ENCODE results near the gene C20orf173.

C20orf173 gene, protein sequence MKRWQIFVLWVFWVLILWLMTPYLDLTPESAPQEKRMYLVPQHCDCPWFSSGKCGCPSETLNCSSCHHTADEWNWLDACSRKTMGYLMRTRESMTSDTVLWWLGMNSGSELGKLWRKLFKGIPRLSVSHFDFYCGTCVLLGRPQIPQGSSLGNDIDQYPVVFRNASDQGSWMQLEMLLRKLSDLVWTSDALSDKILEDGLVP

DNA sequence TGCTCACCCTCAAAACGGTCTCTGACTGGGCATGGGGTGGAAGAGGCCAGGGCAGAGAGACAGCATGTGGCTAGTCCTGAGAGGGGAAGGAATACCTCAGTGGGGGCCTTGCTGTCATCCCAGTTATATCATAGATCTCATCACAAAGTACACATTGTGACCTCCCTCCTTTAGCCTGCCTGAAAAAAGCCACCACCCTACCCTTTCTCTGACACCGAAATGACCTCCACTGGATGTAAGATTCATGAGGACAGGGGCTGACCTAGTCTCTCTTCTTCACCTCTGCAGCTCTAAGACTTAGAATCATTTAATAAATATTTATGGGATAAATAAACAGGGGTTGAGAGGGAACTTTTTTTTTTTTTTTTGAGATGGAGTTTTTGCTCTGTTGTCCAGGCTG is at the start of gene C20orf173:
C20orf173 (minus strand) TSS at position 101 of the 400 bp plus-strand sequence. CDS start 279 bp downstream, outside the sequence.
- H3K4me3 ChIP-seq (replicated peaks; ENCODE audit: low read depth, low read length): no peak within 1 kb of the TSS
- TF ChIP-seq, protein P1, sequence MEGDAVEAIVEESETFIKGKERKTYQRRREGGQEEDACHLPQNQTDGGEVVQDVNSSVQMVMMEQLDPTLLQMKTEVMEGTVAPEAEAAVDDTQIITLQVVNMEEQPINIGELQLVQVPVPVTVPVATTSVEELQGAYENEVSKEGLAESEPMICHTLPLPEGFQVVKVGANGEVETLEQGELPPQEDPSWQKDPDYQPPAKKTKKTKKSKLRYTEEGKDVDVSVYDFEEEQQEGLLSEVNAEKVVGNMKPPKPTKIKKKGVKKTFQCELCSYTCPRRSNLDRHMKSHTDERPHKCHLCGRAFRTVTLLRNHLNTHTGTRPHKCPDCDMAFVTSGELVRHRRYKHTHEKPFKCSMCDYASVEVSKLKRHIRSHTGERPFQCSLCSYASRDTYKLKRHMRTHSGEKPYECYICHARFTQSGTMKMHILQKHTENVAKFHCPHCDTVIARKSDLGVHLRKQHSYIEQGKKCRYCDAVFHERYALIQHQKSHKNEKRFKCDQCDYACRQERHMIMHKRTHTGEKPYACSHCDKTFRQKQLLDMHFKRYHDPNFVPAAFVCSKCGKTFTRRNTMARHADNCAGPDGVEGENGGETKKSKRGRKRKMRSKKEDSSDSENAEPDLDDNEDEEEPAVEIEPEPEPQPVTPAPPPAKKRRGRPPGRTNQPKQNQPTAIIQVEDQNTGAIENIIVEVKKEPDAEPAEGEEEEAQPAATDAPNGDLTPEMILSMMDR (IDR thresholded peaks at IDR 0.05; ENCODE audit: low read depth, low read length, missing control alignments): no peak
- no peak for DNase-seq (ENCODE audit: extremely low read depth, low read depth)

DNA sequence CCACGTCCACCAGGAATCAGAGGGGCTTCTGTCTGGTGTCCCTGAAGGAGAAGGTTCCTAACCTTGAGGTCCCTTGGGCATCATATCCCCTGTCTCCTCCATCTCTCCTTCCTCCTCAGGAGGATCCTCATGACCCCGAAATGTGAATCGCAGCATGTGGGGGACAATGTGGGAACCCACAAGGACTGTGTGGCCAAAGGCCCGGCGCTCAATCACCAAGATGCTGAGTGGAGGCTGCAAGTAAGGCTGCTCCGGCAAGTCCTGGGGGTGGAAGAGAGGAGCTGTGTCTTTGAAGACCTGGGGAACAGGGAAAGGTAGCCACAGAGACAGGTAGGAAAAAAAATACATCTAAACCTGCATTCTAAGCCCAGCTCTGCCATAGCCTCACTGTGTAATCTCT is 49.7 kb upstream of the C20orf173 start:
- H3K4me3 ChIP-seq (replicated peaks; ENCODE audit: low read depth, low read length): no peak overlapping the region
- no peak for DNase-seq (ENCODE audit: extremely low read depth, low read depth)
- TF ChIP-seq, protein P1 (IDR thresholded peaks at IDR 0.05; ENCODE audit: low read depth, low read length, missing control alignments): no peak

DNA sequence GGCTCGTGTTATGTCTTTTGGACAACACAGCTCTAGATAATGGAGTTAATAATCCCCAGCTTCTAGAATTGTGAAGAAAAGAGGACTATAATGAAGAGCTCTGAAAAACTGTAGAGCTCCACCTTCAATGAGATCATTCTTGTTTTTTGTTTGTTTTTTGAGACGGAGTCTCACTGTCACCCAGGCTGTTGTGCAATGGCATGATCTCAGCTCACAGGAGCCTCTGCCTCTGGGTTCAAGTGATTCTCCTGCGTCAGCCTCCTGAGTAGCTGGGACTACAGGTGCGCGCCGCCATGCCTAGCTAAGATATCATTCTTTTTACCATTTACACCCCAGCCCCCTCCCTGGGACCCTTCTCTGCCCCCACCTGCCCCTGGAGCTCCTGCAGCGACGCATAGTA is 49.0 kb upstream of the C20orf173 start:
- H3K4me3 ChIP-seq (replicated peaks; ENCODE audit: low read depth, low read length): no peak overlapping the region
- TF ChIP-seq, protein P1 (IDR thresholded peaks at IDR 0.05; ENCODE audit: low read depth, low read length, missing control alignments): no peak
- no peak for DNase-seq (ENCODE audit: extremely low read depth, low read depth)

DNA sequence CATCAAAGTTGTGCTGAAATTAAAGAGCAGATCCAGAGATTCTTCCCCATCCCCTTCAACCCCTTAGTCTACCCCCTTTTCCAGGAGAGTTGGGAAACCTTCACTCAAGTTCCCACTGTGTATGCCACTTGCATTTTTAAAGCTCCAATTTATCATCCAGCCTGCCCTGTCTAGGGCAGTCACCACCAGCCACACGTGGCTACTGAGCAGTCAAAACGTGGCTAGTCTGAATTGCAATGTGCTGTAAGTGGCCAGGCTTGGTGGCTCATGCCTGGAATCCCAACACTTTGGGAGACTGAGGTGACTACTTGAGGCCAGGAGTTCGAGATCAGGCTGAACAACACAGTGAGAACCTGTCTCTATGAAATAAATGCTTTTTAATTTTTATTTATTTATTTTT is 47.4 kb upstream of the C20orf173 start:
- TF ChIP-seq, protein P1 (IDR thresholded peaks at IDR 0.05; ENCODE audit: low read depth, low read length, missing control alignments): no peak
- DNase-seq (ENCODE audit: extremely low read depth, low read depth): no peak

DNA sequence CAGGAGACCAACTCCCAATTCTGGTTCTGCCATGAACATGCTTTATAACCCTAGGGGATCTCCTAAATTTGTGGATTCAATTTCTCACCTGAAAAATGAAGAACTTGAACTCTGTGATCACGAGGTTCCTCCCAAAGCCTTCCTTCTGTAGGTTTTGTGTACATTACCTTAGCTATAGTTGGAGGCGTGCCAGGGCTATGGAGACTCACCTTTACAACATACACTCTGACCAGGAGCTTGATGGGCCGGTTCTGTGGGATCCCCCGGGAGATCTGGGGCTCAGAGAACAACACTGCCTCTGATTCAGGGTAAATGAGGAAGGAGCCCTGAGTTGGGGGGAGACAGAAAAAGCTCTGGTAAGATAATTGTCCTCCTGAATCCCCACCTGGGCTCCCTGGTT is 46.5 kb upstream of the C20orf173 start:
- TF ChIP-seq, protein P1 (IDR thresholded peaks at IDR 0.05; ENCODE audit: low read depth, low read length, missing control alignments): no peak
- no peak for DNase-seq (ENCODE audit: extremely low read depth, low read depth)
- no peak overlapping the region for H3K4me3 ChIP-seq (replicated peaks; ENCODE audit: low read depth, low read length)

More for the DNA sequence above, 47.4 kb upstream of the C20orf173 start:
- no peak overlapping the region for H3K4me3 ChIP-seq (replicated peaks; ENCODE audit: low read depth, low read length)

DNA sequence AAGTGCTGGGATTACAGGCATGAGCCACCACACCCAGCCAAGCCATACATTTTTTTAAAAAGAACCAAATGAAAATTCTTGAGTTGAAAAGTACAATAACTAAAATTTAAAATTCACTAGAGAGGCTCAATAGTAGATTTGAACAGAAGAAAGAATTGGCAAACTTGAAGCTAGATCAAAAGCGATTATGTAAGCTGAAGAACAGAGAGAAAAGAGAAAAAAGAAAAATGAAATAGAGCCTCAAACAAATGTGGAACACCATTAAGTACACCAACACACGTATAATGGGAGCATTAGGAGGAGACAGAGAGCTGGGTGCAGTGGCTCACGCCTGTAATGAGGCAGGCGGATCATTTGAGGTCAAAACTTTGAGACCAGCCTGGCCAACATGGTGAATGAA is 43.4 kb upstream of the C20orf173 start:
- no peak overlapping the region for H3K4me3 ChIP-seq (replicated peaks; ENCODE audit: low read depth, low read length)
- DNase-seq (ENCODE audit: extremely low read depth, low read depth): no peak
- TF ChIP-seq, protein P1 (IDR thresholded peaks at IDR 0.05; ENCODE audit: low read depth, low read length, missing control alignments): no peak

DNA sequence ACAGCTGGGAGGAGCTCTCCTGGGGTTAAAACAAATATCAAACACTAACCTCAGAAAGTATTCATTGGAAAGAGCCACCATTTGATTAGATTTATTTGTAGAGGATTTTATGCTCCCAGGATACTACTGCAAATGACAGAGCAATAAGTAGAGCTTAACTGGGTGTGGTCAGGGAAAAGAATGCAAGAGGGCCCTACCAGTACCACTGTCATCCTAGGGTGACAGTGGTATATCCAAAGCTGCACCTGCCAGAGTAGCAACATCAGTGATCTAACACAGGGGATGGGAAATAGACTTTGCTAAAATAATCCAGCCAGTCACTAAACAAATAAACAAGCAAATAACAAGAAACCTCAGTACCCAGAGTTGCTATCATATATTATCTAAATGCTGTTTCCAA is 42.1 kb upstream of the C20orf173 start:
- TF ChIP-seq, protein P1 (IDR thresholded peaks at IDR 0.05; ENCODE audit: low read depth, low read length, missing control alignments): no peak
- DNase-seq (ENCODE audit: extremely low read depth, low read depth): no peak
- no peak overlapping the region for H3K4me3 ChIP-seq (replicated peaks; ENCODE audit: low read depth, low read length)
